Stimulated activated naive CD4-positive, alpha-beta T cell treated with Interleukin-2 at 50 U/mL for 16 hours (primary cell): Measurements from ENCODE around the gene GINS2.
A peak's percentile ranks its signal among the peaks of the same experiment; 100 is the strongest.

ENCODE experiments used
- DNase-seq: peaks from one replicate; lab custom pipeline; 2025; lab: John Stamatoyannopoulos, UW

The GINS2 gene

DNA sequence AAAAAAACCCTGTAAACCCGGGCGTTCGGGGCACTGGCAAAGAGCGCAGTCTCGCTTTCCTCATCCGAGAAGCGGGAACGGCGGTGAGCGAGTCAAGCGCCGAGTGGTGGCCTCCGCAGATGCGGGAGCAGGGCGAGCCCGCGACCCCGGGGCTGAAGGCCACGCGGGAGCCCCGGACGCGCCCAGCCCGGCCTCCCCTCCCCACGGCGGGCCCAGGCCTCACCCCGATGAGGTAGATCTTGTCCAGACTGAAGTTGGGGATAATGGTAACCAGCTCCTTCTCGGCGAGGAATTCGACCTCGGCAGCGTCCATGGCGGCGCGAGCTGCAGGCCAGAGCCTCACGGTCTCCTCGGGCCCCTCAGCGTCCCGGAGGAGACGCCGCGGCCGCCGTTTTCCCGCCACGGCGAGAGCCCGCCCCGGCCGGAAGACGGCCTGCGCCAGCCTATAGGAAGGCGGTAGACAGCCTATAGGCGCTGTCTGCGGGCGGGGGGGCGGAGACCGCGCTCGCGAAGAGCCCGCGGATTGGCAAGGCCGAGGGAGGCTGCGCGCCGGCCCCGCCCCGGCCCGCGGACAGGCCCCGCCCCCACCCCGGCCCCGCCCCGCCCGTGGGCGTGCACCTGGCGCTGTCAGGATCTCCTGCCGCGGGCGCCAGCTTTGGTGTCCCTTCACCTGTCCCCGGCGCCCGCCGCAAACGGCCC, at the start of gene GINS2:
Gene GINS2 (minus strand): TSS at position 369 of the 699 bp plus-strand sequence. CDS start 56 bp downstream, at position 313.
- DNase-seq = peak; percentile 91

DNA sequence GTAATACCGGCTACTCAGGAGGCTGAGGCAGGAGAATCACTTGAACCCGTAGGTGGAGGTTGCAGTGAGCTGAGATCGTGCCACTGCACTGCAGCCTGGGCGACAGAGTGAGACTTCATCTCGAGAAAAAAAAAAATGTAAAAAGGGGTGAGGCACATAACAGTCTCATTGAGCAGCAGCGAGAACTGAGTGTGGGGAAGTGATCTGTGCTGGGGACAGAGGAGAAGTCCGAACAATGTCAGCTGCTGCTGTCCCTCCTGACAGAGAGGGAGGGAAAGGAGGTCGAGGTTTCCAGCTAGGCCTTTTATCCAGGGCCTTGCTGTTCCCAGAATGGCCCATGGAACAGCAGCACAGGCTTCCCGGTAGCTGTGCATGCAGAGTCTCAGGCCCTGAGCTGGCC, 48.2 kb upstream of the GINS2 start:
- DNase-seq = no peak

- DNase-seq = no peak
These were observed 47.2 kb upstream of the GINS2 start for GRCh38 chr16:85735946-85736345.

DNA sequence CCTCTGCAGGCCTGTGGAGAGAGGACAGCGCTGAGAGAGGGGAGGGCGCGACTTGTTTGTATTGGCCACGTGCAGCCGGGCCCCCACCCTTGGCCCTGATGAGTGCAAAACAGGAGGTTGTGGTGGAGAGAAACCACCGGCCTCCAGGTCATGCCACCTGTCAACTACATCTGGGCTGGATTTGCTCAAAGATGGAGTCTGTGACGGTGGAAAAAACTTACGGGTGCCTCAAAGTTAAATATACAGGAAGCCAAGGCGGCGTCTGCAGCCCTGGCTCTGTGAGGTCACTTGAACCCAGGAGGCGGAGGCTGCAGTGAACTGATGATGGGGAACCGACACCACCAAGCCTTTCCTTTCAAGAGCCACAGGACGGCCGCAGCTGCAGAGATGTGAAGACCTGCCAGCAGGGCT, 46.5 kb upstream of the GINS2 start:
- DNase-seq = peak; percentile 13

GRCh38 chr16:85734311-85735017, 45.7 kb upstream of the GINS2 start:
- no peak for DNase-seq

- no peak for DNase-seq
These were observed 45.1 kb upstream of the GINS2 start for GRCh38 chr16:85733839-85734170.

DNA sequence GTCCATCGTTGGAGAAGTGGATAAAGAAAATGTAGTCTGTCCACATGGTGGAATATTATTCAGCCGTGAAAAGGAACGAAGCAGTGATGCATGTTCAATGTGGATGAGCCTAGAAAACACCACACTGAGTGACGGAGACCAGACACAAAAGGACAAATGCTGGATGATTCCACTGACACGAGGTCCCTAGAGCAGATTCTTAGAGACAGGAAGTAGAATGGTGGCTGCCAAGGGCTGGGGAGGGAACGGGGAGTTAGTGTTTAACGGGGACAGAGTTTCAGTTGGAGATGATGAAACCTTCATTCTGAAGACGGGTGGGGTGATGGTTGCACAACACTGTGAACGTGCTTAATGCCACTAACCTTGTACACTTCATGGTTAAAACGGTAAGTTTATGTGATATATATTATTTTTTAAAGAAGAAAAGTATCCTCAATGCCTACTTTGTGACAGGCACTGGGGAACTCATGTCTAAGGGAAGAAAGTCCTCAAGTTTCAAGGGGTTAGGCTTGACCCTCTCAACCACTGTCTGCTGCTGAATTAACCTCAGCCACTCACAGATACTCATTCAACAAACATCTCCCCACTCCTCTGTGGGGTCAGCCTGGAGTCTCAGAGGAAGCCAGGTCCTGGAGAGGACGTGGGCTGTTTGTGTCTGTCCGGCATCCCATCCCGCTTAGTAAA, 44.5 kb upstream of the GINS2 start:
- DNase-seq = no peak

DNA sequence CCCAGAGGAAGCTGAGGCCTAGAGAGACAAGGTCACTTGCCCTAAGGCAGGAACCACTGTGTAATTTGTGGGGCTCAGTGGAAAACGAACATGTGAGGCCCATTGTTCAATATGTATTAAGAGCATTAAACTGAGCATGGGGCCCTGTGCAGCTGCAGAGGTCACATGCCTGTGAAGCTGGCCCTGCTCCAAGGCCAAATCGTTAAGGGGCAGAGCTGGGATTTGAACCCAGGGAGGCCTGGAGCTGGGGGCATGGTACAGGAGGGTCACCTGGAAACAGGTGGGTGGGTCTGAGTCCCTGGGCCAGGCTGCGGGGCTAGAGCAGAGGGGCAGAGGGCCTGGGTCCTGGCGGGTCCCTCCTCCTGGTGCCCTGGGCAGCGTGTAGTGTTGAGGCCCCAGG, 42.4 kb upstream of the GINS2 start:
- no peak for DNase-seq

GRCh38 chr16:85730186-85730465, 41.4 kb upstream of the GINS2 start:
- no peak for DNase-seq

GRCh38 chr16:85729452-85730185, 40.9 kb upstream of the GINS2 start:
- no peak for DNase-seq

GRCh38 chr16:85728879-85729278, 40.1 kb upstream of the GINS2 start:
- DNase-seq = no peak

- DNase-seq = no peak
These were observed 36.2 kb upstream of the GINS2 start for GRCh38 chr16:85724936-85725335.

DNA sequence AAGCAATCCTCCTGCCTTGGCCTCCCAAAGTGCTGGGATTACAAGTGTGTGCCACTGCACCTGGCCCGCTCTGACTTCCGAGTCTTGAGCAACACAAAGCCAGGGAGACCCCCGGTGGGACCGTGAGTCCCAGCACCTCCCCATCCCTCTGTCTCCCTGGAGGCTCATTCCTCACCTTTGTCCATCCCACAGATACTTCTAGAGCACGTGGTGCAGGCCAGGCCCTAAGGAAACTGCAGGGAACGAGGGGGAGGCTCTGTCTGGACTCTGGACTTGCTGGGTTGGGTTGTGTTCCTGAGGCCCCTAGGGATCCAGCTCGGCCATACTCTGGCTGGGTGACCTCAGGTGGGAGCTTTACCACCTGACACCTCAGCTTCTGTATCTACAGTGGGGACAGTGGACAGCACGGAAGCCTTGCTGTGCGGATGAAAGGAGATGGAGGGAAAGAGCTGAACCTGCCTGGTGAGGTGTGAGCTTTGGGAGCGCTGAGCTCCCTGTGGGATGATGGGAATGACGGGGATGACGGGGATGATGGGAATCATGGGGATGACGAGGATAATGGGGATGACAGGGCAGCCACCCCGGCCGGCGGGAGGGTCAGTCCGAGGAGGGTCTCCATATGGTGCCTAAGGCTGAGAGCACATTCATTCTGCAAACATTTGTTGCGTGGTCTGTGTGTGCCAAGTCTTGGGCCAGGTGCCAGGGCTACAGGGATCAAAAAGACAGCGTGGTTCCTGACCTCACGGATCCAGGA, 35.5 kb upstream of the GINS2 start:
- no peak for DNase-seq

- DNase-seq = no peak
These were observed 33.6 kb upstream of the GINS2 start for GRCh38 chr16:85722128-85722893.

- no peak for DNase-seq
These were observed 31.5 kb upstream of the GINS2 start for GRCh38 chr16:85720302-85720637.

- no peak for DNase-seq
These were observed 31.0 kb upstream of the GINS2 start for GRCh38 chr16:85719605-85720301.

DNA sequence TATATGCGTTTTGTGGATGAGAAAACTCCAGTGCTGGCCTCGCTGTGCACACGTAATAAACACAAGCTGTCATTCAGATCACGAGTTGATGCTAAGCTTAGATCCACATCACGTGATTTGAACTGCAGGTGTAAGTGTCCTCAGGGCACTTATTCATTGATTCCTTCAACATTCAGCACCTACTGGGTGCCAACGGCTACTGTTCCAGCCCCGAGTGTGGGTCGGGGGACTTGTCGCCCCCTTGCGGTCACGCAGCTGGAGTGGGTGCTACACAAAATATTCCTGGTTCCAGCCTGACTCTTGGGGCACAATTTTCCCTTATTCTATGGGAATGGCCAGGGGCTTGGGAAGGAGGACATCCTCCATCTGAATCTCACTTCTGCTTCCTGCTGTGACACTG, 29.9 kb upstream of the GINS2 start:
- no peak for DNase-seq

DNA sequence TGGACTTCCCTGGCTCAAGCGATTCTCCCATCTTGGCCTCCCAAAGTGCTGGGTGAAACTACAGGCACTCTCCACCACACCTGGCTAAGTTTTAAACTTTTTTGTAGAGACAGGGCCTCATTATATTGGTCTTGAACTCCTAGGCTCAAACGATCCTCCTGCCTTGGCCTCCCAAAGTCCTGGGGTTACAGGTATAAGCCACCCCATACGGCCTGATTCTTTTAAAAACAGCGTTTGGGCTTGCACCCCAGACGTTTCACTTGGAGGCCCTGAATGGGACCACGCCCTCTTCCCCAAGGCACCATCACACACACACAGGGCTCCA, 29.4 kb upstream of the GINS2 start:
- DNase-seq = no peak

GRCh38 chr16:85717393-85718152, 28.8 kb upstream of the GINS2 start:
- DNase-seq = peak; percentile 20

GRCh38 chr16:85716680-85717038, 27.9 kb upstream of the GINS2 start:
- no peak for DNase-seq
